GM19351 (cell line): ENCODE data around the gene HDAC4.

ENCODE experiments used
- ATAC-seq: cut with Tn5 transposase; IDR thresholded peaks from one replicate; pipeline ENCODE4 v1.9.1; 2021; ENCODE audit warnings: mild to moderate bottlenecking, moderate library complexity; ENCODE audit not compliant: unreplicated experiment

Gene HDAC4

GRCh38 chr2:239329972-239330572, 70.7 kb downstream of the HDAC4 start:
- ATAC-seq = no peak

GRCh38 chr2:239329284-239329971, 71.4 kb downstream of the HDAC4 start:
- ATAC-seq = no peak

GRCh38 chr2:239328351-239329191, 72.2 kb downstream of the HDAC4 start:
- ATAC-seq = no peak

GRCh38 chr2:239327536-239328350, 73.1 kb downstream of the HDAC4 start:
- ATAC-seq = no peak

DNA sequence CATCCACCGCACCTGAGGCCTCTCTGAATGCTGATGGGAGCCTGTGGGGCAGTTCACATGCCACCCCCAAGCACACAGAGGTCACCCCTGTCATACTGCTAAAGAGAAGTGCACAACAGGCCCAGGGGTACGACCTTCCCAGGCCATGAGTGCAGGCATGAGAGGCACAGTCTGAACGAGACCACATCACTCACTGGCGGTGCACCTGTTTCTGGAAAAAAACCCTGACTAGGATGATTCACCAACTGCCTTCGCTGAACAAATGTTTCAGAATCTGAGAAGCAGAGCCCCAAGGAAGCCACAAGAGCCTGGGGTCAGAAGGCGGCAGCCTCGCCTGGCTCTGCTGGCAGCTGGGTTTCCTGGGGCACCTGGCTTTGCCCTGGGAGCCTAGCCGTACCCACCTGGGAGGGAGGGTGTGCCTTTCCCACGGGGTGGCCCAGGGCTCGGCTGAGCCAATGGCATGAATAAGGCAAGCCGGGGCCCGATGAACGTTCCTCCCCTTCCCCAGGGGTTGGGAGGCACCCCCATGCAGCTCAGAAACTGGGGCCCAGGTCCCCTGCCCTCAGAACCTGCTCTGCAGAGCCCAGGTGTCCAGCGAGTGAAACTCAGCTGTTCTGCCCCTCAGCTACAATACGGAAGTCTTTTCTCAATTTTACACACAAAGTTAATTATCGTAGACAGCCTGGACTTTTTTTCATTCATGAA, 73.8 kb downstream of the HDAC4 start:
- ATAC-seq = no peak

- no peak for ATAC-seq
These were observed 76.4 kb downstream of the HDAC4 start for GRCh38 chr2:239324456-239324855.

DNA sequence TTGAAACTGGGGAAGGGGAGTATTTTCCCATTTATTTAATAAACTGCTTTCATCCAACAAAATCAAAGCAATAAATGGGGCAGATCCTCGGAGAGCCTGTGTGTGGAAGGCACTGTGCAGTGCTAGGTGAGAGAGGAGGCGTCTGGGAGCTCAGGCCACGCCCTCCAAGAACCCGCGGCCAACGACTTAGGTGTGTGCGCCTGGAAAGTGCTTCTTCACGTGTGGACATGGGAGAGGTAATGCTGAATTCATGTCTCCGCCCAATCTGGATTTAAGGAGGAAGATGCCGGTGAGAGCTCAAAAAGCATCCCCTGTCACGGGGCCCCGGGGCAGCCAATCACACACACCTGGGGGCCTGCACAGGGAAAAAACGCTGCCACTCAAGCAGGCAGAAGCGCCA, 77.4 kb downstream of the HDAC4 start:
- ATAC-seq = no peak

DNA sequence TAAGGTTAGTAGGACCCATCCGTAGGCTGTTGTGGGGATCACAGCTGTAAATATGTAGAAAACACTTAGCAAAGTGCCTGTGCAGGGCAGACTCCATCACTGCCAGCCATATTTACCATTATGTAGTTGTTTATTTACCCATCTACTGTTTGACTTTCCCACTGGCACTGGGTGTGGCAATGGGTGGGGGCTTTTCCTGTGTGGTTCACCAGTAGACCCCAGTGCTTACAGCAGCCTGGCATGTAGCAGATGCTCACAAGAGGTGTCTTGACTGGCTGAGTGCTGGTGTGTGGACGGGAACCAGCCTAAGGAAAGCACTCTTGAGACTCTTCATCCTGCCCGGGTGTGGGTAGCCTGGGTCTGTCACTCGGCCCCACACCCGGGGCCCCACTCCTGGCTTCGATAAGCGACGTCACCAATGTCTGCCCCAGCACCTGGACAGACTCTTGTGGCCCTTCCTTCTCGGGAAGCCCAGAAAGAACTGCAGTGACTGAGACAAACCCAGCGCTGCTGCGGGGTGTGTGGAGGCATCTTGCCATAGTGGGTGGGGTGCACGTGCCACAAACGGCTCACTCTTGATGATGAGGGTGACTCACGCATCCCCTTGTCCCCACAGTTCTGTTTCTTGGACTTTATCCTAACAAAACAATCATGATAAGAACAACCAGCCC, 78.3 kb downstream of the HDAC4 start:
- ATAC-seq = no peak

DNA sequence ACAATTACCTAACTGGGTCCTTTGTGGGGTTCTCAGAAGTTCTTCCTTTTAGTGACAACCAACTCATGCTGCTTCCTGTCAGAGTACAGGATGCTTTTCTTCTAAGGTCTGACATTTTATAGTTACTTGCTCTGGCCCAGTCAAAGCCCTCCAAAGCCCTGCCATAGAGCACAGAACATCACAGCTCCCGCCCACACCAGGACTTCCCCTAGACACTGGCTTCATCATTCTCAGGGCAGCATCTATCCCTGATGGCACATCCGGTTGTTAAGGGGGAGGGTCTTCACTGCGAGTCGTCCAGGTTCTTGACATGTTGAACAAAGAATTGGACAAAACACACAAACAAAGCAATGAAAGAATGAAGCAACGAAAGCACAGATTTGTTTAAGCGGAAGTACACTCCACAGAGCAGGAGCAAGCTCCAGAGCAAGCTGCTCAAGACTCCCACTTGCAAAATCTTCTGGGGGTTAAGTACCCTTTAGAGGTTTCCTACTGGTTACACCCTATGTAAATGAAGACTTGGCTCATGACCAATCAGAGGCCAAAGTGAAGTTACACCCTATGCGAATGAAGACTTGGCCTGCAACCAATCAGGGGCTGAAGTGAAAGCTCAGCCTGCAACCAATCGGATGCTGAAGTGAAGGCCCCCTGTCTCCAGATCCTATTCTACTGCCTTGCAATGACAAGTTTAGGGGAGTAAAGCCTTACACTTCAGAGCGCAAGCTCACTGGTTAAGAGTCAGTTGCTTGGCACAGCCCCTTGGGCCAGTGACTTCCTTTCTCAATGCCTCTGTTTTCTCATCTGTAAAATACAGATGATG, 79.0 kb downstream of the HDAC4 start:
- ATAC-seq = no peak

GRCh38 chr2:239318790-239319661, 81.8 kb downstream of the HDAC4 start:
- ATAC-seq = no peak

DNA sequence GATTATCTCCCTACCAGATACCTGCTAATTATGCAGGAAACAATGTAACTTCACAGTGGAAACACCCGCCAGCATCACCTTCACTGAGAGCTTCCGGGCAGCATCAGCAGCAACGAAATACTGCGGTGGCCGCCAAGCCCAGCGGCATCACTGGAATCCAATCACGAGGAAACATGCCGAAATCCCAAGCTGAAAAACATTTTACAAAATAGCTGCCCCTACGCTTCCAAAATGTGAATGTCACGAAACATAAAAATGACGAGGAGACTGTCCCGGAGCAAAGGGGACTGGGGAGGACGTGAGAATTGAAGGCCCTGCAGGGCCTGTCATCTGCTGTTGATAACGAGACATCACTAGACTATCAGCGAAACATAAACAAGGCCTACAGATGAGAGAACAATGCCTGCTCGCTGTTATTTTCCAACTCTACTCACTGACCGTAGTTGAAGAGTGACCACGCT, 82.6 kb downstream of the HDAC4 start:
- no peak for ATAC-seq

GRCh38 chr2:239316562-239317465, 84.0 kb downstream of the HDAC4 start:
- no peak for ATAC-seq

DNA sequence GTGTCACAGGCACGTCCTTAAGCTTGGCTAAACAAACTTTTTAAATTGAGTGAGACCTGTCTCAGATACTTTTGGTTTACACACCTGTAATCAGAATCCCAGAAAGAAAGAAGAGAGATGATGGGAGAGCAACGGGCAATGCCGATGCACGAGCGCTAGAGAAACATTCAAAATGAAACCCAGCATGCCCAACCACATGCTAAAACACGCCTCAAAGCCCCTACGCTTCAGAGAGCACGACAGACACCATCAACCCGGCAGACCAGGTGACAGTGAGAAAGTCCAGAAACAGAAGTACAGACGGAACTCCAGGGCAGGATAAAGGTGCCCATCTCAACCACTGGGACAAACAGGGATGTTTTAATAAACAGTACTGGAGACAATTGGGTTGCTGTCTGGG, 85.5 kb downstream of the HDAC4 start:
- ATAC-seq = no peak

DNA sequence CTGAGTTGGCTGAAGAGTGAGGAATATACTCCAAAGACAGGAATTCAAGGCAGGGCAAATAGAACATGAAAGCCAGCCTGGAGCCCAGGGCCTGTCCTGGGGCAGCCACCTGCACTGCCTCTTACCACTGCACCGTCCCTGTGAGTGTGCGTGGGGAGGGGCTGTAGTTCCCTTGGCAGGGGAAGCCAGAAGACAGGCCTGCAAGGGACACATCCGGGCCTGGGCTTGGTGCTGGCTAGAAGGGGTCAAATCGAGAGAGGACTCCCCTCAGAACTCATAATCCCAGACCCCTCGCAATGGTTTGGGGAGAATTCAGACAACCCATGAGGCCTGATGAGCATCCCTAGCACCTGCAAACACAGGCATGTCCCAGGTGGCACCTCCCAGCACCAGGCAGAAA, 87.0 kb downstream of the HDAC4 start:
- no peak for ATAC-seq

DNA sequence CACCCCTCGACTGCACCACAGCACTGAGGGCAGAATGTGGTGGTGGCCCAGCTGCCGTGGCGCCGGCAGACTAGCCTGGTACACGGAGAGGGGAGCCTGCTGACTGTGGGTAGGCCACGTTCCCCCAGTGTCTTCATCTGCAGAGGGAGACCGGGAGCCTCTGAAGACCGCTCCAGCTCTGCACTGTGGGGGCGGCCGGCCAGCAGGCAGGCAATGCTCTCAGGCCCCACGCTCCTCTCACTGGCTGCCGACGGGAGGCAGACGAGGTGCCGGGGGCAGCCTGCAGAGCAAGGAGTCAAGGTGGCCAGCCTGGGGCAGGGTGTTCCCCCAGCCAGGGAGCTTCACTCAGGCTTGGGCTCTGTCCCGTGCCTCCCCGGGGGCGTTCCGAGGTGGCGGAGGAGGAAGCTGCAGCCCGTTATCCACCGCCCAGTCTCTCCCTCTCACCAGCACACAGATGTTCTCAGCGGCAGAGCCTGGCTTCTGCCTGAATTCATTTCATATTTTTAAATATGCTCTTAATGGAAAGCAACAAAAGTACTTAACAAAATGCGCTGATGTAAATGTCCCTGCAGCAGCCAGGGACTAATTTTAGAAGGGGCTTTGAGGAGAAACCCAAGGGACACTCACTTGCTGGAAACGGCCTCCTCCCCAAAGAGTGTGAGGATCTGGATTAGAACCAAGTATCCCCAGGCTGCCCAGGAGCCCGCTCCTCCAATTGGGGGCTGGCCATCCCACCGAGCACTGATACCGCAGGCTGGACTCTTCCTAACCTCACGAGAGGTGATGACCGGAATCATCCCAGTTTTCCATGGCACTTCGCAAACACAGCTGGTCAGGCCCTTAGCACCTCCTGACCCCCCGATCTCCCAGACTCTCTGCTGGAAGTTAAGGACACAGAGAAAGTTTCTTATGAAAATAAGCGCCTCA, 87.8 kb downstream of the HDAC4 start:
- ATAC-seq = no peak

GRCh38 chr2:239312081-239312511, 88.7 kb downstream of the HDAC4 start:
- no peak for ATAC-seq
